Inferior parietal cortex (tissue), 1 donor: ENCODE measurements around the gene SLX4.

Source experiments
- DNase-seq: peaks from one replicate; pipeline ENCODE4 v3.0.0-alpha.2; 2016; ENCODE audit errors: extremely low spot score

SLX4 gene

DNA sequence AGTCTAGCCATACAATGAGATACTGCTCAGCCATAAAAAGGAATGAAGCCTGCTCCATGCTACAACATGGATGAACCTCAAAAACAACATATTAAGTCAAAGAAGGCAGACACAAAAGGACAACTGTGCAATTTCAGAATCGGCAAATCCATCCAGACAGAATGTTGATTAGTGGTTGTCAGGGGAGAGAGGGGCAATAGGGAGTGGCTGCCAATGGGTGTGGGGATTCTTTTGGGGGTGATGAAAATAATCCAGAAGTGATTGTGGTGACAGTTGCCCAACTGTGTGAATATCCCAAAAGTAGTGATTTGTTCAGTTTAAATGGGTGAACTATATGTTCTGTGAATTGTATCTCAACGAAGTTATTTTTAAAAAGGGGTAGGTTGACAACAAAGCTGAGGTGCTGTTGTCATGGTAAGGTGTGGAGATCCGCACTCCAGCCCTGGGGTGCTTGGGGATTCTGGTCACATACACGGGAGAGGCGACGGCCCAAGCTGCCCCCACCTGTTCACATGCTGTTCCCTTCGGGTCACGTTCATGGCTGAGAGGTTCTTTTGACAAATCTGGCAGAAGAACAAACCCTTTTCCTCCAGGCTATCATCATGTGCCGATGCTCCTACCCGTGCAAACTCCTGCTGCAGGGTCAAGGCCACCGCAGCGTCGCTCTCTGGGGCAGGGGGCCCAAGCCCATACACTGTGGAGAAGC, 9.6 kb downstream of the SLX4 start:
- no peak for DNase-seq

DNA sequence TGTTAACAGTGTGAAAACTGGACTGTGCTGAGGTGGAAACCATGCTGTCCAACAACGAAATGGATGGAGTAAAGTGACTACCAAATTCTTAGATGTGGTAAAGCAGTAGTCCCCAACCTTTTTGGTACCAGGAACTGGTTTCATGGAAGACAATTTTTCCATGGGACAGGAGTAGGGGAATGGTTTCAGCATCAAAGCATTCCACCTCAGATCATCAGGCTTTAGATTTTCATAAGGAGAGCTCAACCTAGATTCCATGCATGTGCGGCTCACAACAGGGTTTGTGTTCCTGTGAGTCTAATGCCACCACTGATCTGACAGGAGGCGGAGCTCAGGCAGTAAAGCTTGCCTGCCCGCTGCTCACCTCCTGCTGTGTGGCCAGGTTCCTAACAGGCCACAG, 11.5 kb downstream of the SLX4 start:
- DNase-seq: no peak

DNA sequence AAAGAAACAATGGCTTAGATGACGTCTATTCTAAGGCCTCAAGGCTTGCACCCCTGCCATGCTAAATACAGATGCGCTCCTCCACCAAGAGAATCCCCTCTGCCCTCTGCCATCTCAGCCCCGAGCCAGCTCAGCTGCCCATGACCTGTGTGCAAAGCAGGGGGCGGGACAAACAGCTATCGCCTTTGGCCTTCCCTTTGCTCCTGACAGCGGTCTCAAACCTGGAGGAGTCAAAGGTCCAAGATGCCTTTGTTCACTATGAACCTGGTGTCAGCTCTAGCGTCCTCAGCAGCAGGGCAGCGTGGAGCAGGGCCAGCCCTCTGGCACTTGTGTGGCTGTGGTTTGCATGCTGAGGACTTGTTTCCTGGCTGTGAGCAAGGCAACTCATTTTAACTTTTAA, 12.3 kb downstream of the SLX4 start:
- no peak for DNase-seq

DNA sequence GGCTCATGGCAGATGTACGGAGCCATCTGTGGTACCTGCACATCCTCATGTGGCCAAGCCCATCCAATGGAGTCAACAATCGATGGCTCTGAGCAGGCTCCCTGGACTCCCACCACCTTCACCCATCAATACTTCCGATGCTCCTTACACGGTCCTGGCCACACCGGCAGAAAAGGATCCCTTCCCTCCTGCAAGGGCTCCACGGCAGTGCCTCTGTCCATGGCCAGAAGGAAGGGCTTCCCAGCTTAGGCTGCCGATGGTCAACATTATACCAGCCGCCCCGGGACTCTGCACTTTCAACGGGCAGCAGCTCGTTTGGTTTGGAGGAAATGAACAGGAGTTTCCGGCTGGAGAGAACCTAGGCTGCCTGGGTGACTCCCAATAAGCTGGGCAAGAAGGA, 13.2 kb downstream of the SLX4 start:
- no peak for DNase-seq

DNA sequence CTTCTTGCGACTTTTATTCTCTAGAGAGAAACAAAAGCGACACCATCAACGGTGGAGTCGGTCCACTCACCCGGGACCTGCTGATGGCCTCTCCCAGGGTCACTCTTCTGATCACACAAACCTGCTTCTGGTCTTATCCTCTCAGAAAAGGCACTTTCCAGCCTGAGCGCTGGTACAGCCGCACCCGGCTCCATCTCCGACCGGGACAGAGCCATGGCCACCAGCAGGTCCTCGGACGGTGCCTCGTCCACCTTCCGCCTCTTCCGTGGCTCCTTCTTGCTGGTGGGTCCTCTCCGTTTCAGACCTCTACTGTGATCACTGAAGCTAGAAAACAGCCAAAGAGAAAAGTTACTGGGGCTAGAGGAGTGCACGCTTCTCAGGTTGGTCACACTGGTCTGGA, 13.7 kb downstream of the SLX4 start:
- no peak for DNase-seq

DNA sequence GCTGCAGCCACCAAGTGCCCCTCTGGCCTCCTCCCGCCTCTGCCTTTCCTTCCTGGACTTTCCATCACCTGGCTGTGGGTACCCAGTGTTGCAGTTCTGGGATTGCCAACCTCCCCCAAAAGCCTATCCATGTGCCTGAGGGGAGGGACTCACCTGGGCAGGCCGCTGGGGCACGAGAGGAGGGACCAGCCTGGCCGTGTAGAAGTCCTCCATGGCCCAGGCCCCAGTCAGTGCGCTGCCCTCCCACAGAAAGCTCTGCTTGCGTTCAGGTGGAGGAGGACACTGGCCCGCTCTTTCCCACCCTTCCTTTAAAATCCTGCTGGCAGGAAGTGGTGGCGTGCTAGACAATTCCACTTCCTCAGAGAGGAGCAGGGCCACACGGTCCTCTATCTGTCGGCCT, 14.2 kb downstream of the SLX4 start:
- no peak for DNase-seq

DNA sequence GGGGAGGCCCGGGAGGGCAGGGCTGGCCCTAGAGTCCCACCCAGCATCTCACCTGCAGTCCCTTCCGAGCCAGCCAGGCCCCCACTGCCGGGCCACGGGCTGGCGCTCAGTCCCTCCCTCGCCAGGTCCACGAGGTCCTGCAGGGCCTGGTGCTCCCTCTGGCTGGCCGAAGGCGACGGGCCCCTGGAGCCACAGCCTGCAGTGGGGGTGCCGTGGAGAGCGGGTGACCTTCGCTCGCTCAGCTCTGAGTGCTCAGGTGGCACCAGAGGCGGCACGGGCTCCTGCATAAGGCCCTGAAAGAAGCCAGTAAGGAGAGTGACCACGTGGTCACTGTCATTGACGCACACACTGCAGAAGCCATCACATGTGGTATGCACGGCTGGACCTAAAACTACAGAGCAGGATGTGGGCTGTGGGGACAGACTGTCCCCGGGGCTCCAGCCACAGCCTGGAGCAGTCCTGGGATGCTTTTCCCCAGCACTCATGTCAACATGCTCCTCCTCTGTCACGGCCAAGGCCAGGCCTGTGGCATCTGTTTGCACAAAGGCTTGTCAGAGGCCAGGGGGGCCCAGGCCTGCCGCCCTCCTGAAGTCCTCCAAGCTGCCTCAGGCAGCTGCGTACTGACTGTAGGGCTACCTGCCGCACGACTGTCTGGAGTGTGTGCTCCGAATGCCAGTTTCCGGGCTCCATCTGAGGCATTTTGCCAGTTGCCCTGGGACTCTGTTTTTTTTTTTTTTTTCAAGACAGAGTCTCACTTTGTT, 15.1 kb downstream of the SLX4 start:
- no peak for DNase-seq

DNA sequence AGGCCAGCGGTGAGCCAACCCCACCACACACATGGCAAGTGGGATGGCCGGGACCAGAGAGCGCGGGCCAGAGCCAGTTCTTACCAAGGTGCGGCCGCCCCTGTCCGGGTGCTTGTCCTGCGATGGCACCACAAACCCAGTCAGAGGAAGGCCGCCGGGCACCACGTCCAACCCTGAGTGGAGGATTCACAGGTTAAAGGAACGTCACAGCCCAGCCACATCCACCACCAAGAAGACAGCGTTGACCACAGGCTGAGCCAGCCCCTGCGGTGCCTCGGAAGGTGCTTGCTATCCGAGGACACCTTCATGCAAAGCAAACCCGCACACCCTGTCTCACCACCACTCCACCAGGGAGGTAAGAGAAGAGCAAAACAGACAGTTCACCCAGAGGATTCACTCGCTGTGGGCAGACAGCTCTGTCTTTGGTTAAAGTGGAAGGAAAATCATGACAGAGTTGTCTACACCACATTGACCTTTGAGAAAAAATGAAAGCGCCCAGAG, 15.8 kb downstream of the SLX4 start:
- no peak for DNase-seq

DNA sequence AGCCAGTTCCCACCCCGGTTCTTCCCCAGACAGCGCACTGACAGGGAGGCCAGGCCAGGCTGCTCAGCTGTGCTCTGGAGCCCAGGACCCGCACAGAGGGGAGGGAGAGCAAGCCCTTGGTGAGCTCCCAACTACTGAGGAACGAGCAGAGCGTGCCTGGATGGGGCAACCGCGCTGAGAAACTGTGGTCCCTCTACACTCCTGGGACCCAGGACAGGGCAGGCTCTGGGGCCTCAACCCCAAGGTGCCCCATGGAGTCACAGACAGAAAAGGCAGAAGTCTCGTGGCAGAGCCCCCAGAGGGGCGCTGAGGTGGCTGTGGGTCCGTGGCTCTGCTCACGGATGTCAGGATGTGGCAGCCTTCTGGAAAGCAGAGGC, 16.3 kb downstream of the SLX4 start:
- no peak for DNase-seq

DNA sequence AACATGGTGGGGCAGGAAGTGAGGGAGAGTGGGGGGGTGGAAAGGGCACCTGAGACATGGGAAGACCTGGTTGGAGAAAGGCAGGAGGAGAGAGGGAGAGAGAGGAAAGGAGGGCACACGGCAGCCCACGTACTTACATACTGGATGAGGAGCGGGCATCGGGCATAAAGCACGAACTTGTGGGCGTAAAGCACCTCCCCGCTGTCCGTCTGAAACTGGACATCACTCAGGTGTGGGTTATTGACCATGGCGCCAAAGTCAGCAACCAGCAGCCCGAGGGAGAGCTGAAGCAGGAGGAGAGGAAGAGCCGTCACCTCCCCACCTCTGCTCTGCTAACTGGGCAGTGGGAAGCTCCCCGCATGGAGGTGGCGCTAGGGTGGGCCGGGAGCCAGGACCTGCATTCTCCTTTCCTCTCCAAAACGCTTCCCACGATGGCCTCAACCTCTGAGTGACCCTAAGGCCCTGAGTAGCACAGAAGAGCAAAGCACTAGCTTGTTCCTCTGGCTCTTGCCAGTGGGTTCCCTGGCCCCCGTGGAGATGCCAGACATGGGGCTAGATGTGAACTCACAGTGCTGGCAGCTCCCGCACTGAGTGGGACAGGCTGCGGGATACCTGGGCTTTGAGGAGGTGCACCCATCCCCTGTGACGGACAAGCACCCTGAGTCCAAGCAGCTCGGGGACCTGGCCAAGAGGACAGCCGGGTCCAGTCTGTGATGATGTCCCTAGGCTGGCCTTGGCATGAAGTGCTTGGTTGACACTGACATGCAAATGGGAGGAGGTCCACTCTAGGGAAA, 16.9 kb downstream of the SLX4 start:
- no peak for DNase-seq

DNA sequence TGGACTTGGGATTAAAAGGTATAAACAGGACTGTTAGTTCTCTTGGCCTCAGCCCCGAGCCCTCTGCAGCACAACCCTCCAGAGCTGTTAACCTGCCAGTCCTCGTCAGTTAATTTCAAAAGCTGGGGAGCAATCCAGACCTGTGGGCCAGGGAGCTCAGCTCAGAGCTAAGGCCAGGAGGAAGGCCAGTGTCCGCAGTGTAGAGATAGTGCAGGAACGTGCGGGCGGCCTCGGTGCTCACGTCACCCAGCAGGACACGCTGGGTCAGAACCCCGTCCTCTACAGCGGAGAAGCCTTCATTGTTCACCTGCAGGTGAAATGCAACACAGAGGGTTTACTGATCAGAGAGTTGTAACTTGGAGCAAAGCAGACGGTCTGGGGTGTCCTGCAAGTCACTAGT, 18.8 kb downstream of the SLX4 start:
- no peak for DNase-seq

DNA sequence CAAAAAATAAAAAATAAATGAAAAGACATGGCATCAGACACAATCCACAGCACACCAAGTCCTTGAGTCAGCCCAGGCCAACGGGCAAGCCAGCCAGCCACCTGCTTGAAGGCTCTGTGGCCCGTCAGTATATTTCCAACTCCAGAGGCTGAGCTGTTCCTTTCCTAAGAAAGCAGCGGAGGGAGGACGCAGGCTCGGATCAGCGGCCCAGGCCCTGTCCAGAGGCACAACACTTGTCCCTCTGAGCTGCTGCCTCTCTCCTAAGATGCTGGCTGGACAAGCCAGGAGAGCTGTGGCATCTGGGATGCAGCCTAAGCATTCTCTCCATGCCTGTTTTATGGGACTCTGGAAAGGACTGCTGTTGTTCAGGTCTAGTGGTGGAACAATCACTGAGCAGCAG, 19.4 kb downstream of the SLX4 start:
- no peak for DNase-seq

DNA sequence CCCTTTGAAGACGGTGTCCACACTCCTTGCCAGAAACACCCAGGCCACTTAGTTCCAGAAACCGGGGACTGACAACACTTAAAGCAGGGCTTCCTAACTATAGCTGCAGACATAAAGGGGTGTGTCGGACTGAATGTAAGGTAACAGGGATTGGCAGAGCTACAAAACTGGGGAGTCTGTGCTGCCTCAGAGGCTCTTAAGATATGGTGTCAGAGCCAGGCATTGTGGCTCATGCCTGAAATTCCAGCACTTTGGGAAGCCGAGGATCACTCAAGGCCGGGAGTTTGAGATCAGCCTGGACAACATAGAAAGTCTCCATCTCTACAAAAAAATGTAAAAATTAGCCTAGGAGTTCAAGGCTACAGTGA, 20.0 kb downstream of the SLX4 start:
- no peak for DNase-seq

DNA sequence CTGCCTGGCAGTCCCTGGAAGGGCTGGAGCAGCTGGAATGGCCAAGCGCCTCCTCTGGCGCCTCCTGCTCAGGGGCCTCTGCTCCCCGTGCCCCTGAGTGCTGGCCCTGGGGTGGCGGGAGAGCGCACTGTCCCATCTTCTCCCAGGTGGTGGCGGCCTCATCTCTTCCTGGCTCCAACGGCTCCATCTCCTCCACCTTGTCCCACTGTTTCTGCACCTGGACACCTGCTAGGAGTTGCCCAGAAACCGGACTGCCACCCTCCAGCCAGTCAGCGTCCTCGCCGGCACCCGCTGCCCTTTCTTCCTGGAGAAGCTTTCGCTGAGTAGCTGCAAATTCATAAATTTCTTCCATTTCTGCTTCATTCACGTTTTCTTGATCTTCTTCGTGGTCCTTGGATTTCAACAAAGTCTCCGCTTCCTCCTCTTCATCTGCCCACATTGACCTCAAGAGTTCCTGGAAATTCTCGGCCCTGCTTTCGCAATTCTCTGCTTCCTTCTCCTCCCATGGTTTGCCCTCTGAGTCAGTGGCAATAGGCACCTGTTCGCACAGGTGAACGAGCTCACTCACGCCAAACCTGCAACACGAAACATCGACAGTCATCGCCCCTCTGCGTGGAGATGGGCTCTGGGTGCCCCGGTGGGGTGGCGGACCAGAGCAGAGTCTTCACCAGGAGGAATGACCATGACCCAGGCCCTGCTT, 20.5 kb downstream of the SLX4 start:
- no peak for DNase-seq

DNA sequence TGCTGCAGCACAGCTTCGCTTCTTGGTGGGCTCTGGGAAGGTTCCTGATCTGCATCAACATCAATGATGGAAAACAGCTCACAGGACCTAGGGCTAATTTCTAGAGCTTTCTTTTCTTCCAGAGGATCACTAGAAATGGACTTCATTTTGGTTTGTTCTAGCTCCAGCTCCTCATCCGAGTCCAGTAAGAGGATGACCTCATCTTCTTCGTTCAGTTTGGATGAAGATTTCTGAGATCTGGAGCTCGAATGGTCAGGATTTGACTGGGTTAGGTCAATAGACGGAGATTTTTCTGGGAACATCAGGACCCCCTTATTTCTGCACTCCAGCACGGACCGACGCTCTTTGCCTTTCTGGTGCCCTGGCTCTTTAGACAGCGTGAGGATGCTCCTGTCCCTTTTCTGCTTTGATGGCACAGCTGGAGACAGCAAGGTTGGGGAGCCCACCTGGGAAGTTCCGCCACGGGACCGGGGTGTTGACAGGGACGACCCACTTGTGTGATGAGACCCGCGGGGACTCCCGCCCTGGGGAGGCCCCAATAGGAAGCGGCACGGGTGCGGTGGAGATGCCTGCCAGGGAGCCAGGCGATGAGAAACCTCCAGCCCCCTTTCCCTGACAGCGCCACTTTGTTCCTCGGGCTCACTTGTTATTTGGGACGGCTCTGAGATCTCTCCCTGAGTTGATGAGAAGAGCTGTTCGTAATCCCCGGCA, 21.3 kb downstream of the SLX4 start:
- no peak for DNase-seq

DNA sequence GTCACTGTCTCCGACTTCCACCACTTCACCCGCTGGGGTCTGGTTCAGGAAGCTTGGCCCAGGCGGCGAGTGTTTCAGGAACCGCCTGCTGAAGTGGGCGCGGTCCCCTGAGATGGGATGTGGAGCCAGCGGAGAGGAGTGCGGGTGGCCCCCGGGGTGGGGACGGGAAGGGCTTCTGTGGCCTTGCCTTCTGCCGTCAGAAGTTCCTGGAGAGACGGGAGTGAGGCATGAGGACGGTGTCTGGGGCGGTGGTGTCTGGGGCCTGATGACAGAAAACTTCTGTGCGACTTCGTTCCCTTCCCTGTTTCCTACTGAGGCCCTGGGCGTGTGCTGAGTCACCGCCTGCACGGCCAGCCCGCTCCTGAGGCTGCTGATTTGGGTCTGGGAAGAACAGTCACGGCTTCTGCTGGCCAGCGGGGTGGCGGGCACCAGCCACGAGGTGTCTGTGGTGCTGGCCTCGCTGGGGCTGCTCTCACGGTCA, 21.9 kb downstream of the SLX4 start:
- no peak for DNase-seq

DNA sequence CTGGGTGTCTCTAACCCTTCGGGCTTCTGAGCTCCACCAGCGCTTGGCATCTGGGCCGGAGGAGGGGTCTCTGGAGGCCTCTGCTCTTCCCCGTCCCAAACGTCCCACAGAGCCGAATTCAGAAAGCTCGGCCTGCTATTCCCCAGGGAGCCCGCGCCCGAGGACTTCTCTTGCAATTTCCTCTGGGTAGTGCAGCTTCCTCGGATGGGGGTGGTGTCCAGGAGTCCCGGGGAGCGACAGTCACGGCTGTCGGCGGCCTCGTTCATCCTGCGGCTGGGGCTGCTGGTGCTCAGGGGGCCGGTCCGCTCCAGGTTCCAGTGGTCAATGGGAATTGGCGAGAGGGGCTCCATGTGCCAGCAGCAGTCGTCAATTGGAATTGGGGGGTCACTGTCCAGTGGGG, 22.4 kb downstream of the SLX4 start:
- DNase-seq: no peak

DNA sequence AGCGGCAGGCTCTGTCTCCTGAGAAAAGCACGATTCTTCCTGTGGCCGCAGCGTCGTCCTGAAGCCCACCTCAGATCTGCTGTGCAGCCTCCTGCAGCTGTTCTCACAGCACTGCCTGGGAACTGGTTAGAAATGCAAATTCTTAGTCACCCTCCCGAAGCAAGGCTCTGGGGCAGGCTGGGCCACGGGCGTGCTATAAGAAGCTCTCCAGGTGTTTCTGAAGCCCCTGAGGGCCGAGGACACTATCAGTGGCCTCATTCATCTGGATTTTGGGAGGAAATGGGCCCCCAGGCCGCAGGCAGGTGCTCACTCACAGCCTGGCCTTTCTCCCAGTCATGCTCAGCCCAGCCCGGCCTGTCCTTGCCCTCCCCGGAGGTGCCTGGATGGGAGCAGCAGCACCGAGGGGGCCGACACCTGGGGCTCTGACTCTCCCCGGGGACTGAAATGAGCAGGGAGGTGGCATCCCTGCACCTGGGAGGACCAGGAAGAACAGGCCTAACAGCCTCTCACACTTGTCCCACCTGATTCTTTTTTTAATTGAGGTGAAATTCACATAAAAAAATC, 23.8 kb downstream of the SLX4 start:
- no peak for DNase-seq

DNA sequence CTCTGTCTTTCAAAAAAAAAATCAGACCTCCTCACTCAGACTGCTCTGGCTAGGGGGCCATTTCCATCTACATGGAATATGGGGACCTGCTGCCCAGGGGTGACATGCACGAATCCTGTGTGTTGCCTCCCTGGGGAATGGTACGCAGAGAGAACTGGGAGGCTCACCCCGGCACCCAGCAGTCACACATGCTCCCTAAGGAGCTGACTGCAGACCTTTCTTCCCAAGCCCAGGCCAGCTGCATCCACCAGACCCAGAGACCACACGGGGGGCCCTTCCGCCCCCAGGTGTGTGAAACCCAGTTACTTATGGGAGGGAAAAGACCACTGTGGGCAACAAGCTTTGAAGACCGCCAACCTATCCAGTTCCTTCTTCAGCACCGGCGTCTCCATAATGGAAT, 27.0 kb downstream of the SLX4 start:
- no peak for DNase-seq

DNA sequence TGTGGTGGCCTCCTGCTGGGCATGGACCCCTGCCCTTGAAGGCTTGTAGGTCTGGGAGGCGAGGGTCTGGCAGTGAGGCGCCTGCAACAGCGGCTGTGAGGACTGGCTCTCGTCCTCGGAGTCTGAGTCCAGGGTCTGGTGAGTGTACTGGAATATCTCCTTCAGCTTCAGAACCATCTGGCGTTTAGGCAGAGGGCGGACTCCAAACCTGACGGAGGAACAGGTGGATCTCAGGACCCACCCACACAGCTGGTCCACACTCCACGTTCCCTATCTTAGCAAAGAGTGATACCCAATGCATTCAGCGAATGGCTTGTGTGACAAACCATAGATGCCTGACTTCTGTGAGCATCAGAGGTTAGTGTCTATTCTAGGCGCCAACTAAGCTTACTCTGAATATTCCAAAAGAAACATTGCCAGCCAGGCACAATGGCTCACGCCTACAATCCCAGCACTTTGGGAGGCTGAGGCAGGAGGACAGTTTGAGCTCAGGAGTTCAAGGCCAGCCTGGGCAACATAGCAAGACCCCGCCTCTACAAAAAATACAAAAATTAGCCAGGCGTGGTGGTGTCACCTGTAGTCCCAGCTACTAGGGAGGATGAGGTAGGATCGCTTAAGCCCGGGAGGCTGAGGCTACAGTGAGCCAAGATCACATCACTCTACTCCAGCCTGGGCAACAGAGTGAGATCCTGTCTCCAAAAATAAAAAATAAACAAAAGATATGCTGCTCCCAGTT, 27.9 kb downstream of the SLX4 start:
- DNase-seq: no peak
